Right cardiac atrium (tissue), 5 donors: ENCODE data around the gene PPP2R5E. TPM values are rescaled to one million over a fixed set of nuclear protein-coding genes. Genes with fewer than 3 reads are reported as not detected.

Experiments used
- ATAC-seq, 2 donors: fragments of 200-7000 bp; cut with Tn5 transposase; one replicate each; pipeline versions ENCODE4 v1.8.0 to v1.9.1; 2020; ENCODE audit warnings: moderate library complexity in 2 of 2, mild to moderate bottlenecking in 1 of 2
- DNase-seq, 3 donors: peaks; one replicate each; pipeline ENCODE4 v3.0.0-alpha.2; 2020
- H3K27ac ChIP-seq: one replicate; pipeline ENCODE4 v1.5.1; 2013; ENCODE audit warnings: mild to moderate bottlenecking, low read length, control low read depth, moderate library complexity
- H3K27me3 ChIP-seq: one replicate; pipeline ENCODE4 v1.6.1; 2013; ENCODE audit not compliant: control insufficient read depth, insufficient read depth
- H3K4me1 ChIP-seq: one replicate; pipeline ENCODE4 v1.6.1; 2013; ENCODE audit warnings: low read length; ENCODE audit not compliant: control insufficient read depth, insufficient read depth
- H3K4me3 ChIP-seq: one replicate; pipeline ENCODE4 v1.5.1; 2013; ENCODE audit warnings: low read length, control low read depth
- H3K9me3 ChIP-seq: one replicate; pipeline ENCODE4 v1.6.1; 2013; ENCODE audit warnings: low read length; ENCODE audit not compliant: control insufficient read depth
- WGBS: extraction: QIAGEN DNeasy Blood & Tissue Kit; methylation state at CpG from one replicate; pipeline ENCODE4 v1.1.7; 2013; 5-methylcytosine and 5-hydroxymethylcytosine counted together
- intact Hi-C, 4 donors: fragments of 100-400 bp; cut with DNase I; formaldehyde crosslinking; loops; one replicate each; pipeline versions ENCODE4 v1.11.0 to v1.14.0; 2022 to 2023
- polyA plus RNA-seq: library from polyadenylated mRNA; stranded (reverse); fragments of 200-250 nt; gene quantifications from one replicate; pipeline ENCODE4 v1.2.3, GENCODE V29; 2013
- total RNA-seq, 4 donors: library from RNA; stranded (reverse); fragmentation: NEBNext Ultra II Directional; extraction: Animal tissue kit (Norgen Biotek cat#: 25700); gene quantifications; one replicate each; pipeline ENCODE4 v1.2.1, GENCODE V29; 2021
- donor health status: healthy with polysubstance abuse.
- donor health status: DM: no; HTN: yes; CAD: no.
- donor health status: DM: no; HTN: no; CAD: no.
- donor health status: DM: no; HTN: yes; CAD: no; lungs with severe emphysema.
- donor health status: DM: yes; HTN: yes; CAD: no.

The PPP2R5E gene
- total and polyA plus RNA-seq, 5 donors: 10.3 to 38.4 (median 36.5) TPM

GRCh38 chr14:63431466-63431865, 111.7 kb downstream of the PPP2R5E start:
- H3K4me1 ChIP-seq: peaks cover 1% of the 10 kb centered on the region
- WGBS: 70% methylated on average over 3 of the region's 3 CpGs
- H3K9me3 ChIP-seq: no peaks in the 10 kb centered on the region

GRCh38 chr14:63428486-63428885, 114.7 kb downstream of the PPP2R5E start:
- H3K4me1 ChIP-seq: no peaks in the 10 kb centered on the region

More at GRCh38 chr14:63431466-63431865, 111.7 kb downstream of the PPP2R5E start:
- Histone ChIP-seq H3K27ac (no peak overlapping the region), H3K27me3 (no peaks in the 10 kb centered on the region), H3K4me3 (no peak overlapping the region)
- intact Hi-C loops: no loop called here
- ATAC-seq (no peak), DNase-seq (no peak)

DNA sequence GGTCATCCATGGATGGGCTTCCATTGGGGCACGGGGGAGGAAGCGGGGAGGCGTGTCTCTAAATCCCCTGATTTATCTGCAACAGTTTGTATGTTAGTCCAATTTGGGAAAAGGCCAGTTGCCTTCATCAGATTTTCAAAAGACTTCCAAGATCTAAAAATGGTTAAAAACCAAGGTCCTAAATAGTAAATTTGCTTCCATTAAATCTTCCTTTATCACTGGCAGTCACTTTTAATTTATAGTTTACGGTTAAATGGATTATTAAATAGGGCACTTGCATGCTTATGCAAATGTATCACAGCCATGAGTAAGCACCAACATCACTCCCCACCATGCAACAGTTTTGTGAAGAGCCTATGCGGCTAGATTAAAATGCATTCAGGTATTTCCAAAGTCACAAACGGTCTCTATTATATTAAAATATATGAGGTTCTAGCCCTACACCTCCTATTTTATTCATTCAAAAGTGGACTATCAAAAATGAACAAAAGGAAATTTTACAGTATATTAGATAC, 116.3 kb downstream of the PPP2R5E start:
- H3K27ac ChIP-seq: no peak overlapping the region
- ATAC-seq (no peak), DNase-seq (no peak)
- H3K4me1 ChIP-seq: no peaks in the 10 kb centered on the region
- no peaks in the 10 kb centered on the region for H3K9me3 ChIP-seq
- no peaks in the 10 kb centered on the region for H3K27me3 ChIP-seq
- intact Hi-C loops: no loop called here
- H3K4me3 ChIP-seq: no peak overlapping the region
- WGBS: 89% methylated on average over 6 of the region's 6 CpGs

More at GRCh38 chr14:63428486-63428885, 114.7 kb downstream of the PPP2R5E start:
- Histone ChIP-seq H3K9me3 (no peaks in the 10 kb centered on the region), H3K27me3 (no peaks in the 10 kb centered on the region), H3K4me3 (no peak overlapping the region), H3K27ac (no peak overlapping the region)
- 70% methylated on average over 1 of the region's 1 CpG for WGBS
- intact Hi-C loops: no loop called here
- ATAC-seq: no peak
- DNase-seq: no peak

DNA sequence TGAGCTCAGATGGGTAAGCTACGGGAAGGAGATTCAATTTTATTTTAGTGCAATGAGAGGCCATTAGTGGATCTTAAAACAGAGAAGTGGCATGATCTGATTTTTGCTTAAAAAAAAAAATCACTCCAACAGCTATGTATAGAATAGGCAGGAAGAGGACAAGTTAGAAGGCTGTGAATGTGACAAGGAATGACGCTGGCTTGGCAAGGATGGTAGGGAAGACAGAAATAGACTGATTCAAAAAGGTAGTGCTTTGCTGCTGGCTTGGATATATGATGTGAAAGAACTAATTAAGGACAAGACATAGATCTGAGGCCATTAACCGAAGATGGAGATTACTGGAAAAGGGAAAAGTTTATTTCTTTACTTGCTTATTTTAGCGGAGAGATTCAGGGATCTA, 119.3 kb downstream of the PPP2R5E start:
- H3K4me1 ChIP-seq: no peaks in the 10 kb centered on the region
- ATAC-seq (no peak), DNase-seq (no peak)
- intact Hi-C loops: no loop called here
- H3K4me3 ChIP-seq: no peak overlapping the region
- H3K27ac ChIP-seq: no peak overlapping the region
- WGBS: 75% methylated on average over 4 of the region's 4 CpGs
- no peaks in the 10 kb centered on the region for H3K9me3 ChIP-seq
- H3K27me3 ChIP-seq: no peaks in the 10 kb centered on the region

GRCh38 chr14:63423381-63423780, 119.8 kb downstream of the PPP2R5E start:
- ATAC-seq: no peak
- Histone ChIP-seq H3K4me3 (no peak overlapping the region), H3K27me3 (no peaks in the 10 kb centered on the region), H3K9me3 (no peaks in the 10 kb centered on the region), H3K4me1 (no peaks in the 10 kb centered on the region), H3K27ac (no peak overlapping the region)
- no peak for DNase-seq
- intact Hi-C loops: no loop called here
- WGBS: 92% methylated on average over 2 of the region's 2 CpGs

DNA sequence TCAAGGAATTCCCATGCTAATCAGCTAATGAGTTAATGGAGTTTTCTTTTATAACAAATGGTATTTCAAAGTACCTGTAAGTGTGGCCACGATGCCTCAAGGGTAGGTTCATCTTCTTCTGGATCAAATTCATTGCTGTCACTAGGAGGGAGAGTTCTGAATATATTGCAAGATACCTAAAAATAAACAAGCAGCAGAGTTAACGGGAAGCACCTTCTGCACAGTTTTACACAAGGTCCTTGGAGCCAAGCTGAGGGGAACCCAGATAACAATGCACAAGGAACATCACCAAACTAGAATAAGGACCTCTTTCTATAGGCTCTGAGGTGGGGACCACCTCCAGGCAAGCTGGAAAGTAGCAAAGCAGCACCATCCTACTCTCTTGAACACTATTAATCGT, 121.3 kb downstream of the PPP2R5E start:
- DNase-seq (no peak), ATAC-seq (no peak)
- 52% methylated on average over 3 of the region's 3 CpGs for WGBS
- Histone ChIP-seq H3K27me3 (no peaks in the 10 kb centered on the region), H3K9me3 (no peaks in the 10 kb centered on the region), H3K4me1 (no peaks in the 10 kb centered on the region), H3K4me3 (no peak overlapping the region), H3K27ac (no peak overlapping the region)
- intact Hi-C loops: no loop called here

DNA sequence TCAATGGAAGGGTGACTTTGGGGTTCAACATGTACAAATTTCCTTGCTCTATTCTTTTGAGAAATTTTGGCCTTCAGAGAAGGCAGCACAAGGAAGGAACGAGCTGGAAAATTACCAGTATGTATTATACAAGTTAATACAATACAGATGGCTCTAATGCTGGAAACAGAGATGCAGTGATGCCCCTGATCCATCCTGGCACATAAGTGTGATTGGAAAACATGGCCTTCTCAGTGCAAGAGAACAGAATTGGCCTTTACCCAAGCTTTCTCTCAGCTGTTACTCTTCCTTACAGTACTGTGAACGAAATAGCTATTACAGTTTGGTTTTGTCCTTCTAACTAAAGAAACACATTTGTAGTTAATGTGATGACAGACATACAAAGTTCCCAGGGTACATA, 122.0 kb downstream of the PPP2R5E start:
- no peaks in the 10 kb centered on the region for H3K4me1 ChIP-seq
- intact Hi-C loops: no loop called here
- no peak overlapping the region for H3K4me3 ChIP-seq
- ATAC-seq (no peak), DNase-seq (no peak)
- no peaks in the 10 kb centered on the region for H3K9me3 ChIP-seq
- no peaks in the 10 kb centered on the region for H3K27me3 ChIP-seq
- no peak overlapping the region for H3K27ac ChIP-seq
- 72% methylated on average over 2 of the region's 2 CpGs for WGBS

DNA sequence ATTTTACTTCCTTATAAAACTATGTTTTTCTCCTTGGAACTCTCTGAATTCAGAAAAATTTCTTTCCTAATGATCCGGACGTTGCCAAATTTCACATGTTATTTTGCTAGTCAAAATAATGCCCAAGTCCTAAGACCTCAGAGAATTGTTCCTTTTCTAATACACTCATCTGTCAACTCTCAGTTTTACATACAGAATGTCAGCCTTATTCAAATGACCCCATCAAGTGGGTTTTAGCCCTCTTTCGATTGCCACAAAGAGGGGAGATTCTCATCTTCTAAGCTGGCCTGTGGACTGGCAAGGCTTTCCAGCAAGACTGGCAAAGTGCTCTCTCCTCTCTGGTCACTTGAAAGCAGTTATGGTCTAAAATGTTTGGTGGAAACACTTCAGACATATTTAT, 125.2 kb downstream of the PPP2R5E start:
- H3K4me1 ChIP-seq: no peaks in the 10 kb centered on the region
- H3K27ac ChIP-seq: no peak overlapping the region
- DNase-seq: no peak
- H3K9me3 ChIP-seq: no peaks in the 10 kb centered on the region
- ATAC-seq: no peak
- WGBS: 77% methylated on average over 3 of the region's 3 CpGs
- no peak overlapping the region for H3K4me3 ChIP-seq
- H3K27me3 ChIP-seq: no peaks in the 10 kb centered on the region
- intact Hi-C loops: no loop called here

DNA sequence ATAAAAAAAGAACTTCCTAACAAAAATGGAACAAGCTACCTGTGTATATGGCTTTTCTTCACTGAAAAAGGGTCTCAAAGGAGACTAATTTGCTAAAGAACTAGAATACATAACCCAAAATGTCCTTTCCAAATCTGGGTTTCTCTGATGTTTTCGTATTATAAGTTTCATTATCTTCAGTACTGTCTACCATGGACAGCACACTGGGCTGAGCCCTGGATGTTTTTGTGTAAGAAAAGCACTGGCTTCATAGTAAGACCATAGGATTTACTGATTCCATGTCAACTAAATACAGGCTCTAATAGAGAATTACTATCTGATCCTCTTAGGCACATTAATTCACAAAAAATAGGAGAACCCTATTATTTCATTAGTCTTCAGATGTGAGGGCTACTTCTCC, 130.2 kb downstream of the PPP2R5E start:
- no peak overlapping the region for H3K4me3 ChIP-seq
- H3K27ac ChIP-seq: no peak overlapping the region
- DNase-seq (no peak), ATAC-seq (no peak)
- no peaks in the 10 kb centered on the region for H3K9me3 ChIP-seq
- 78% methylated on average over 1 of the region's 1 CpG for WGBS
- H3K4me1 ChIP-seq: no peaks in the 10 kb centered on the region
- intact Hi-C loops: no loop called here
- no peaks in the 10 kb centered on the region for H3K27me3 ChIP-seq

- peak in 2 of 3 donors; percentile 25 to 41 for DNase-seq
- Histone ChIP-seq H3K27me3 (no peaks in the 10 kb centered on the region), H3K9me3 (no peaks in the 10 kb centered on the region), H3K4me3 (no peak overlapping the region), H3K4me1 (no peaks in the 10 kb centered on the region), H3K27ac (no peak overlapping the region)
- WGBS: 76% methylated on average over 9 of the region's 9 CpGs
- ATAC-seq: peak; percentile 78 to 82
- intact Hi-C loops: no loop called here
Measured at GRCh38 chr14:63406333-63406732, 136.8 kb downstream of the PPP2R5E start.

DNA sequence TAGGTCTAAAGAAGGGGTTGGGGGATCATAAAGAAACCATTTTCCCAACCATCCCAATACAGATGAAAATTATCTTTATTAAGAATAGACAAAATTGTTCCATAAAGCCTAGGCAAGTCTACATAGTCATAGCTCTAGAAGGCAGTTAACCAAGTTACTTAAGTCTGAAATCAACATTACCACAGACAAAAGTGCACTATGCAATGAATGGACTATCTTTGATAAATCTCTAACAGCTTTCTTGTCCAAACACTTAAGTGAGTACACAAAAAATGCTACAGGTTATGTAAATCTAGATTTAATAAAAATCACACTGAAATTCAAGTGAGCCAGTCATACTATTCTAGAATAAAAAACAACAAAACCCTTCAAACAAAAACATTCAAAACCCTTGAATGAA, 137.5 kb downstream of the PPP2R5E start:
- no peak for ATAC-seq
- no peak overlapping the region for H3K4me3 ChIP-seq
- H3K27ac ChIP-seq: no peak overlapping the region
- DNase-seq: no peak
- no peaks in the 10 kb centered on the region for H3K4me1 ChIP-seq
- no peaks in the 10 kb centered on the region for H3K9me3 ChIP-seq
- intact Hi-C loops: no loop called here
- no peaks in the 10 kb centered on the region for H3K27me3 ChIP-seq

- Histone ChIP-seq H3K4me3 (no peak overlapping the region), H3K9me3 (no peaks in the 10 kb centered on the region), H3K27me3 (no peaks in the 10 kb centered on the region), H3K27ac (no peak overlapping the region), H3K4me1 (no peaks in the 10 kb centered on the region)
- intact Hi-C loops: no loop called here
- ATAC-seq (no peak), DNase-seq (no peak)
- 86% methylated on average over 2 of the region's 2 CpGs for WGBS
Measured at GRCh38 chr14:63404906-63405305, 138.3 kb downstream of the PPP2R5E start.
